GM20431 (cell line): ENCODE data around the gene LYZL6.
"Not testable (repeated sequence)": the region's sequence is repeated elsewhere in the genome, so short reads cannot be mapped to it uniquely, and the experiment has no call there.

Source experiments
- in situ Hi-C: fragments of 300-500 bp; cut with MseI, MboI; formaldehyde crosslinking; loops from one replicate; pipeline ENCODE4 v1.15.0; 2020; ENCODE audit warnings: low sequenced_read_pairs; ENCODE audit not compliant: unreplicated experiment

The LYZL6 gene

GRCh38 chr17:35949401-35949800, 5.9 kb upstream of the LYZL6 start:
- in situ Hi-C loops: no loop called here

DNA sequence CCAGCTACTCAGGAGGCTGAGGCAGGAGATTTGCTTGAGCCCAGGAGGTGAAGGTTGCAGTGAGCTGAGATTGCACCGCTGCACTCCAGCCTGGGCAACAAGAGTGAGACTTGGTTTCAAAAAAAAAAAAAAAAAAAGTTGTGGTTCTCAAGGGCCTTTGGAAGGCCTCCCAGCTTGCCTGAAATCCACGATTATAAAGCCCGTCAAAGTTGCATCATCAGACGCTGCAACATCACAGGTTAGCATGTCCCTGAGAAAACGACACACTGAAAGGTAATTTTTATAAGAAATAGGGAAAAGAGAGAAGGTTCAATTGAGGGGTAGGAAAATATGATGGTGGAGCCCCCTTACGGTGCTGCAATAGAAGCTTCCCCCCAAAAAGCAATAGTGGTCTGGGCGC, 4.6 kb upstream of the LYZL6 start:
- in situ Hi-C loops: no loop called here

GRCh38 chr17:35947156-35947585, 3.7 kb upstream of the LYZL6 start:
- in situ Hi-C loops: no loop called here

GRCh38 chr17:35944151-35944550, 638 bp upstream of the LYZL6 start:
- in situ Hi-C loops: no loop called here

DNA sequence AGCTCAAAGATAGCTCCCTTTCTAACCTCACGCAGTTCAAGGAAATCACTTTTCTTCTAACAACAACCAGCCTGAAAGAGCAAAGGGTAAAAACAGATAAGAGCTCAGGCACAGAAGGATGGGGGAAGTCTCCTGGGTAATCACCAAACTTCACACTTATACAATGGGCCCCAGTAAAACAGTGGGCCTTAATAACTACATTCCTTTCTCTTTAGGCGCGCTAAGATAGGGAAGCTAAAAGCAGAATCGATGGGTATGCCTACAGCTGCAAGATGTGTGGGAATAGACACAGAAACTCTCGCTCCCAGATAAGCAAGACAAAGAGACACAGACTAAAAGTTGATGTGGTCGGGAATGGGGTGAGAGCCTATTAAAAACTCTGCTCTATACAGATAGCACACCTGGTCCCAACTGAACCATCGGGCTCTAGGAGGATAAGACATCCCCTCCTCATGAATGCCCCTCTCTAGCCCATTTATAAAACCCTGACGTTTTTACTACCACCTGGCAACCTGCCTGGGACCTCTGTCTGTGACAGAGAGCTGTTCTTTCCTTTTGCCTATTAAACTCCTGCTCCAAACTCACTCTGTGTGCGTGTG, 826 bp downstream of the LYZL6 start:
- in situ Hi-C loops: no loop called here

- in situ Hi-C loops: not testable (repeated sequence)
These were observed 5.0 kb downstream of the LYZL6 start for GRCh38 chr17:35938492-35938891.

DNA sequence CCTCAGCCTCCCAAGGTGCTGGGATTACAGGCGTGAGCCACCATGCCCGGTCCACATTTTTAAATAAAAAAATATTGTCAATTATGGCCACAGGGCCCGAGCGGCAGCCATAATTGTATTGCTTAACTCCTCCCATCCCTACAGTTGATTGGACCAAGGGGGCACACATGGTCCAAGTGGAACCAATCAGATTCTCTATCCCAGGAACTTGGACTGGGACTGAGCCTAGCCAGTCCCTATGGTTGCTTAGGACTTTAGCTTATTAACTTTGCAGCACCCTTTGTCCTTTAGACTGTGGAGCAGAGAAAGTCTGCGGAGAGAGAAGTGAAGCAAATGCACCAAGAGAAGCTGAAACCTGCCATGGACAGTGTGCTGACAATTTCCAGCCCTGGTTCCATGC, 7.5 kb downstream of the LYZL6 start:
- in situ Hi-C loops: no loop called here

DNA sequence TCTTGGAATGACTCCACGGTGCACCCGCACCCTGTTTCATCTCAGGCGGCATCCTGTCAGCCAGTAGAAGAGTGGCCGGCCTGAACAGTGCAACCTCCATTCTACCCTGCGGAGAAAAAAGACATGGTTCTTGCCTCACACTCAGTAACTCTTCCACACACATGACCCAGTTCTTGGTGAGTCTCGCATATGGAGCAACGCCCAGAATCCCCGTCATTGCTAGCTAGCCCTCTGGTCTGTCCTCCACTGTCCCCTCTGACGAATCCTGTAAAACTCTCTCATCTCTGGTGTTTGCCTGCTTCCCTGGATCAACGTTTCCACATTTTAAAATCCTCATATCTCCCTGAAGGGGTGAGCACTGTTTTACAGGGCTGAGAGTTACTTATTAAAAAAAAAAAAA, 8.8 kb downstream of the LYZL6 start:
- in situ Hi-C loops: no loop called here

GRCh38 chr17:35932586-35932985, 10.9 kb downstream of the LYZL6 start:
- in situ Hi-C loops: no loop called here

GRCh38 chr17:35931794-35932425, 11.6 kb downstream of the LYZL6 start:
- in situ Hi-C loops: no loop called here

GRCh38 chr17:35930211-35931065, 13.1 kb downstream of the LYZL6 start, which contains the start of gene RDM1:
RDM1 (minus strand) TSS chr17:35930773; CDS start chr17:35930727, 46 bp downstream.
- in situ Hi-C loops: no loop called here

GRCh38 chr17:35927714-35928113, 15.8 kb downstream of the LYZL6 start:
- in situ Hi-C loops: no loop called here

GRCh38 chr17:35923609-35924114, 19.9 kb downstream of the LYZL6 start:
- in situ Hi-C loops: no loop called here

DNA sequence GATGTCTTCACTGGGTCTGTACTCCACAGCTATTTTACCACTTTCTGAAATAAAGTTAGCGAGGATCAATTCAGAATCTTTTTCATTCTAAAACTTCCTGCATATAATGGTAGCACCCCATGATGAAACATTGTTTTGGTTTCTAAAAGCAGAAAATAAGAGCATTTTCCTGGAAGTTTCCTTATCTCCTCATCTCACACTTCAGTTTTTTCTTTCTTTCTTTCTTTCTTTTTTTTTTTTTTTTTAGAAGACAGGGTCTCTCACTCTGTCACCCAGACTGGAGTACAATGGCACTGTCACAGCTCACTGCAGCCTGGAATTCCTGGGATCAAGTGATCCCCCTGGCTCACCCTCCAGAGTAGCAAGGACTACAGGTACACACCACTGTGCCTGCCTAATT, 23.3 kb downstream of the LYZL6 start:
- in situ Hi-C loops: no loop called here

GRCh38 chr17:35918665-35919064, 24.8 kb downstream of the LYZL6 start:
- in situ Hi-C loops: no loop called here

- in situ Hi-C loops: no loop called here
These were observed 25.8 kb downstream of the LYZL6 start for GRCh38 chr17:35917519-35918213.

DNA sequence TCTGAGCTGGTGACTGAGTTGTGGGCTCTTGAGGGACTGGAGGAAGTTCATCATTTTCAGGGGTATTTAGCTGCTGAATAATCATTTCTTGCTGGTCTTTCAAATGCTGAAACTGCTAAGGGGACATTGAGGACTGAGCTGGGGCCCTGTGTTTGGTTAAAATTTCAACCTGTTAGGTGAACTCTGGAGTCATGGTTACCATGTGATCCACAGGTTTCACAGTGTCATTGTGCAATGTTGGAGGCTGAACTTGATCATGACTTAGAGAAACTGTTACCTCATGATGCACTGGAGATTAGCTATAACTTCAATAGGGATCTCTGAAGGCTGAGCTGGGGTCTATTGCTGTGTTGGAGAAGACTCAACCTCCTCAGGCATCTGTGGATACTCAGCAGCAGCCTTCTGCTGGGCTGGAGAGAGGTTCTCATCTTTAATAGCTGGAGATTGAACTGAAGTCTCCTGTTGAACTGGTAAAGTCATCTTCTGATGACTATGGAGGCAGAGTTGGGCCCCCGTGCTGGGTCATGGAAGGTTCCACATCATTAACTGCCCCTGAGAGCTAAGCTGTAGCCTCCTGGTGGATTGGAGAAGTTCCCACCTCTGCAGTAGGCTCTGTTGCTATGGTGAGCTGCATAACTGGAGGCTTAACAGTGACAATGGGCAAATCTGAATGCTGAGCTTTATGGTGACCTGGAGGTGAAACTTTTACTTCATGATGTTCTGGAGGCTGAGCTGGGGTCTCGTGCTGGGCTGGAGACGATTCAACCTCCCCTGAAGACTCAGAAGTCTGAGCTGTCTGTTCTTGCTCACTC, 28.2 kb downstream of the LYZL6 start:
- in situ Hi-C loops: no loop called here

DNA sequence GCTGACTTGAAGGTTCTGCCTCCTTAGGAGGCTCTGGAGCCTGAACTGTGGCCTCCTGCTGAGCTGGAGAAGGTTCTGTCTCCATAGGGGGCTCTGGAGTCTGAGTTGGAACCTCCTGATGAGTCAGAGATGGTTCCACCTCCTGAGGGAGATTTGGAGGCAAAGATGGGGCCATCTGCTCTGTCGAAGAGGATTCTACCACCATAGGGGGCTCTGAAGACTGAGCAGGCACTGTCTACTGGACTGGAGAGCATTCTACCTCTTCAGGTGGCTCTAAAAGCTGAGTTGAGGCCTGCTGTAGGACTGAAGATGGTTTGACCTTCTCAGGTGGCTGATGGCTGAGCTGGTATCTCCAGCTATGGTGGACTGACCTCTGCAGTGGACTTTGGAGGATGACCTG, 29.2 kb downstream of the LYZL6 start:
- in situ Hi-C loops: no loop called here

DNA sequence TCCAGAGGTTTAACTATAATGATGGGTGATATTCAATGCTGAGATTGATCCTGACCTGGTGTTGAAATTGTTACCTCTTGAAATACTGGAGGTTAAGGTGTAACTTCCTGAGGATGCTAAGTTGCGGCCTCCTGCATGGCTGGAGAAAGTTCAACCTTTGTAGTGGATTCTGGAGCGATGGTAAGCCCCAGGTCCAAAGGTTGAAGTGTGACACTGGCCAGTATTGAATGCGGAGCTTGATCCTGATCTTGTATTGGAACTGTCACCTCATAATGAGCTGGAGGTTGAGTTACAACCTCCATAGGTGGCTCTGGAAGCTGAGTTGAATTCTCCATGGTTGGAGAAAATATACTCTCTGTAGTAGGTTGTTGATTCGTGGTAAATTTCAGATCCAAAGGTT, 29.9 kb downstream of the LYZL6 start:
- in situ Hi-C loops: no loop called here

- in situ Hi-C loops: no loop called here
These were observed 30.6 kb downstream of the LYZL6 start for GRCh38 chr17:35912942-35913341.
